IPS-15b (cell line): ENCODE measurements around the gene GRM7.
"Not testable (repeated sequence)": the region's sequence is repeated elsewhere in the genome, so short reads cannot be mapped to it uniquely, and the experiment has no call there.

Experiments
- H3K27me3 ChIP-seq: one replicate; pipeline ENCODE4 v1.6.1; 2013; ENCODE audit warnings: low read length; ENCODE audit not compliant: control insufficient read depth, insufficient read depth
- H3K36me3 ChIP-seq: one replicate; pipeline ENCODE4 v1.6.1; 2013; ENCODE audit warnings: low read length; ENCODE audit not compliant: control insufficient read depth, insufficient read depth
- H3K4me1 ChIP-seq: one replicate; pipeline ENCODE4 v1.6.1; 2013; ENCODE audit warnings: mild to moderate bottlenecking, low read length; ENCODE audit not compliant: control insufficient read depth, insufficient read depth
- H3K4me3 ChIP-seq: one replicate; pipeline ENCODE4 v1.5.1; 2013; ENCODE audit warnings: low read depth, low read length
- H3K9ac ChIP-seq: one replicate; pipeline ENCODE4 v1.6.1; 2013; ENCODE audit warnings: low read depth, mild to moderate bottlenecking, low read length
- H3K9me3 ChIP-seq: one replicate; pipeline ENCODE4 v1.6.1; 2013; ENCODE audit warnings: mild to moderate bottlenecking, low read length; ENCODE audit not compliant: control insufficient read depth, insufficient read depth

The GRM7 gene

DNA sequence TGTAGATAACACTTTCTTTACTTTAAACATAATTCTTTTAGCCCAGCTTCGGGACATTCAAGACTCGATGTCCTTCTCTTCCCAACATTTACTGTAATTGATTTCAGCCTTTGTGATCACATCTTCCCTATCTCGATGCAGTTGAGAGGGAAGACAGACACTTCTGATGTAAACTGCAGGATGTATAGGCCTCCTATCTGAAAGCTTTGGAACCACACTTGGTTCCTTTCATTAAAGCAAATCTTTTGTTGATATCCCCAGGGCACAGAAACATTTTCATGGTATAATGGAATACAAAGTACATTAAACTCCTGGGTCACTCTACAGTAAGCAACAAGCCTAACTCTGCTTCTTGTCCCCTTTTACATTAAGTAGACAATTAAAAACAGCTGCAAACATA lies 6.4 kb downstream of the GRM7 start:
- Histone ChIP-seq H3K27me3 (peaks cover 35% of the 10 kb centered on the region), H3K4me1 (peaks cover 4% of the 10 kb centered on the region), H3K4me3 (no peak overlapping the region), H3K9ac (no peak overlapping the region), H3K9me3 (no peaks in the 10 kb centered on the region), H3K36me3 (no peaks in the 10 kb centered on the region)

GRCh38 chr3:6878731-6879130 lies 17.8 kb downstream of the GRM7 start:
- no peaks in the 10 kb centered on the region for H3K36me3 ChIP-seq
- H3K4me3 ChIP-seq: no peak overlapping the region
- no peak overlapping the region for H3K9ac ChIP-seq
- H3K9me3 ChIP-seq: no peaks in the 10 kb centered on the region
- no peaks in the 10 kb centered on the region for H3K4me1 ChIP-seq
- no peaks in the 10 kb centered on the region for H3K27me3 ChIP-seq

DNA sequence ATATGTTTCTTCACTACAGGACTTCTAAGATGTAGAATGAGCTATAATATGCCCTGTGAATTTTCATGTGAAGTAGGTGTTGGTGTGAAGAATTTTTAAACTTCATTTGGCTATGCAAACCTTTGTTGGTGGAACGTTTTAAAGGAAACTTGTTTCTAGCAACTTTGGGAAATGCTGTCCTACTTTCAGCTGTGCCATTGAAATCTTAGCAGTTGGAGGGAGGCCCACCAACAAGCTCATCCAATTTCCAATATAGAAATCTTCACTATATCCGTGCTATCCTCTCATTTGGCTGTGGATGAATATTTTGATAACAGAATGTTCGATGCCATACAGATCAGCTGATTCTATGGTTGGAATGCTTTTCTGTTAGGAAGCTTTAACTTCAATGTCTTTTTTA lies 51.3 kb downstream of the GRM7 start:
- no peaks in the 10 kb centered on the region for H3K27me3 ChIP-seq
- H3K36me3 ChIP-seq: no peaks in the 10 kb centered on the region
- no peaks in the 10 kb centered on the region for H3K9me3 ChIP-seq
- no peaks in the 10 kb centered on the region for H3K4me1 ChIP-seq
- H3K4me3 ChIP-seq: no peak overlapping the region
- no peak overlapping the region for H3K9ac ChIP-seq

GRCh38 chr3:6915898-6916297 lies 55.0 kb downstream of the GRM7 start:
- H3K9ac ChIP-seq: no peak overlapping the region

GRCh38 chr3:6921066-6921465 lies 60.2 kb downstream of the GRM7 start:
- no peaks in the 10 kb centered on the region for H3K36me3 ChIP-seq
- no peak overlapping the region for H3K9ac ChIP-seq
- no peaks in the 10 kb centered on the region for H3K9me3 ChIP-seq
- H3K27me3 ChIP-seq: no peaks in the 10 kb centered on the region
- H3K4me3 ChIP-seq: no peak overlapping the region
- no peaks in the 10 kb centered on the region for H3K4me1 ChIP-seq

More at GRCh38 chr3:6915898-6916297, 55.0 kb downstream of the GRM7 start:
- Histone ChIP-seq H3K9me3 (no peaks in the 10 kb centered on the region), H3K27me3 (no peaks in the 10 kb centered on the region), H3K4me1 (no peaks in the 10 kb centered on the region), H3K4me3 (no peak overlapping the region), H3K36me3 (no peaks in the 10 kb centered on the region)

DNA sequence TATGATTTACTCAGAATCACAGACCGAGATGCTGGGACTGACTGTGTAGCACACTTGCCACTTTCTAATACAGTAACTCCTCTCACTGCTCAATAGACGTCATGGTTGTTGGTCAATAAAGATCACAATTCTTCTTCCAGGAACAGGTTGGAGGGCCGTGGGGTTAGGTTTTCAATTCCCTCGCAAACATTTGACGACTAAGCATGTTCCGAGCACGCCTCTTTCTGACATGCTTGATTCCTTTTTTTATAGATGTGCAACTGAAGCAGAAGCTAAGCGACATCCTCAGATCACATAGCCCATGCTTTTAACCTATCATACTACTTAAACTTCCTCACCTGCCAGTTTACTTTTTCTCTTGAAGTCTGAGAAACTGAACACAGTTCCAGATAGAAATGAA lies 61.0 kb downstream of the GRM7 start:
- Histone ChIP-seq H3K9ac (no peak overlapping the region), H3K4me1 (no peaks in the 10 kb centered on the region), H3K27me3 (no peaks in the 10 kb centered on the region), H3K4me3 (no peak overlapping the region), H3K9me3 (no peaks in the 10 kb centered on the region), H3K36me3 (no peaks in the 10 kb centered on the region)

DNA sequence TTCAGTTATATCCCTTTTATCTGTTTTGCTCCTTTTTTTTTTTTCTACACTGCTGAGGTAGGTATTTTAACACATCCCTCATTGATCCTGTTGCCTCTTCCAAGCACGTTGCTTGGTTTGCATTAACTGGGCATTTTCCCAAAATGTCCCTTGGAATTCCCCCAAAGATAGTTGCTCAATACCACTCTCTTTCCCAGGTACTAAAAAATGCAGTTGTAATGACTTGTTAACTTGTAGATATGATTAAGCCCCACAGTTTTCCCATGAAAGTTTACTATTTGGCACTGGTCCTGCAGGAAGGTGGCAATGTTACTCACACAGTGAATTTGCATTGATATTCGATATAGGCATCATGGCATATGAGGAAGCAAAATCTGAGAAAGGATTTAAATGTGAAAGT lies 67.1 kb downstream of the GRM7 start:
- H3K27me3 ChIP-seq: no peaks in the 10 kb centered on the region
- no peaks in the 10 kb centered on the region for H3K9me3 ChIP-seq
- H3K4me3 ChIP-seq: no peak overlapping the region
- no peak overlapping the region for H3K9ac ChIP-seq
- H3K36me3 ChIP-seq: no peaks in the 10 kb centered on the region
- H3K4me1 ChIP-seq: no peaks in the 10 kb centered on the region

GRCh38 chr3:6929918-6930317 lies 69.0 kb downstream of the GRM7 start:
- no peaks in the 10 kb centered on the region for H3K9me3 ChIP-seq
- no peak overlapping the region for H3K9ac ChIP-seq
- H3K36me3 ChIP-seq: no peaks in the 10 kb centered on the region
- H3K4me1 ChIP-seq: no peaks in the 10 kb centered on the region
- no peaks in the 10 kb centered on the region for H3K27me3 ChIP-seq
- H3K4me3 ChIP-seq: no peak overlapping the region

DNA sequence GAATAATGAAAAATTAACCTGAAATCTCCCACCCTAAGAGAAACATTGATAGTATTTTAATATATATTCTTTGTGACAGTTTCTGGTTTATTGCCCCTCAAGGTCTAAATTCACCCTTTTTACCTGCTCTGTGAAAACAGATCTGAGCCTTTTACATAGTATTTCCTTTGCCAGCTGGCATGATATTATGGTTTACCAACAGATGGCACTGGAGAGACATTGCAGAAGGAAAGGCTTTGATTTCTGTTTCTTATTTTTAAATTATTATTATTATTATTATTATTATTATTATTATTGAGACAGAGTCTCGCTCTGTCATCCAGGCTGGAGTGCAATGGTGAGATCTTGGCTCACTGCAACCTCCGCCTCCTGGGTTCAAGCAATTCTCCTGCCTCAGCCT lies 74.5 kb downstream of the GRM7 start:
- H3K9ac ChIP-seq, H3K36me3 ChIP-seq, H3K4me1 ChIP-seq, H3K9me3 ChIP-seq, H3K4me3 ChIP-seq, H3K27me3 ChIP-seq: not testable (repeated sequence)

DNA sequence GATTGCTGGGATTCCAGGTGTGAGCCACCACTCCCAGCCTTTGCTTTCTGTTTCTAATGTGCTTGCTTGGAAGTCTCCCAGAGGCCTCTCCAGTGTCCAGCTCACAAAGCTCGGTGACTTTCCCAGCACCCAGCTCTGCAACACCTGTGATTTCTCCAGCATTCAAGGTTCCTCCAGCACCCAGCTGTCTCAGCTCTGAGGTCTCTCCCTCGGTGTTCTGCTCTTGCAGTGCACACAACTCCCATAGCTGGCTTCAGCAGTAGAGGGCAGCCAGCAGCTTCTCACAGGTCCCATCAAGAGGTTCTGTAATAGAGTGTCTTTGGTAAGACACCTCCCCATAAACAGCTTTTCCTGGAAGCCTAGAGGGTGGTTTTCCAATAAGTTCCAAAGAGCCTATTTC lies 75.1 kb downstream of the GRM7 start:
- Histone ChIP-seq H3K36me3 (no peaks in the 10 kb centered on the region), H3K27me3 (no peaks in the 10 kb centered on the region), H3K9ac (no peak overlapping the region), H3K4me3 (no peak overlapping the region), H3K9me3 (no peaks in the 10 kb centered on the region), H3K4me1 (no peaks in the 10 kb centered on the region)

GRCh38 chr3:6962801-6963200 lies 101.9 kb downstream of the GRM7 start:
- Histone ChIP-seq H3K27me3 (no peaks in the 10 kb centered on the region), H3K9ac (no peak overlapping the region), H3K4me3 (no peak overlapping the region), H3K36me3 (no peaks in the 10 kb centered on the region), H3K9me3 (no peaks in the 10 kb centered on the region), H3K4me1 (no peaks in the 10 kb centered on the region)

DNA sequence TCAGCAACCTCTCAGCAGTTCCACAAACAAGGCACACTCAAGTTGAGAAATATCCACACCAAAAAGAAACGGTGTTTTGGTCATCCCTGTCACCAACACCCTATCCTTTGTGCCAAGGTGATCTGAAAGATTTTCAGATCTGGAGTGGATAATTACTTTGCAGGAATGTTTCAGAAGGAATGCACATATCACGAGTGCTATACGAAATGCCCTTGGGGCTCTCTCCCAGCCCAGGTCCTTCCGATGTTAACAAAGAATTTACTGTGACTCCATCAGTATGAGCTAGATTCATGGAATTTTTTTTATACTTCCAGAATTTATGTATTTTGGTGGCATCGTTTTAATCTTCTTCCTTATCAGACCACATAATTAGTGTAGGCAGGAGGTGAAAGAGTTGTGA lies 105.0 kb downstream of the GRM7 start:
- no peaks in the 10 kb centered on the region for H3K27me3 ChIP-seq
- H3K9ac ChIP-seq: no peak overlapping the region
- no peak overlapping the region for H3K4me3 ChIP-seq
- H3K9me3 ChIP-seq: no peaks in the 10 kb centered on the region
- H3K36me3 ChIP-seq: no peaks in the 10 kb centered on the region
- H3K4me1 ChIP-seq: no peaks in the 10 kb centered on the region

DNA sequence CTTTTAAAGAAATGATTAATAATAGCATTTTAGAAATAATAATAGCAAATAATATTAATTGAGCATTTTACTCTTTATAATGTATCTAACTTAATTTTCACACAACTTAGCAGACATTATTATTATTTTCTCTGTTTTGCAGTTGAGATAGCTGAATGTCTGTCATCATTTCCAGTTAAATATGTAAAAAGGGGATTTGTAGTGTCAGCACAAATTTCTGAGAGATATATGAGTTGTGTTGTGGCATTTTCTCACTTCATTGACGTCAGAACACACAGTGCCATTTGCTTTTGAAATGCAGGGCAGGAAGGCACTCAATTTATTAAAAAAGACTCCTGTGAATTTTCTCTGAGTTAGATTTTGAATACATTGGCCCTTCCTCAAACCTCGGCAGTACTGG lies 111.0 kb downstream of the GRM7 start:
- no peaks in the 10 kb centered on the region for H3K4me1 ChIP-seq
- H3K9me3 ChIP-seq: no peaks in the 10 kb centered on the region
- H3K27me3 ChIP-seq: no peaks in the 10 kb centered on the region
- no peak overlapping the region for H3K9ac ChIP-seq
- no peak overlapping the region for H3K4me3 ChIP-seq
- H3K36me3 ChIP-seq: no peaks in the 10 kb centered on the region
